ENCODE results near the gene COBL. TPM values are rescaled to one million over a fixed set of nuclear protein-coding genes. Genes with fewer than 3 reads are reported as not detected.

COBL gene
- total RNA-seq, 1 donor from 2014 or later, result 0.05 TPM

GRCh38 chr7:51289623-51290303 is 26.8 kb downstream of the COBL start:
- TF ChIP-seq CTCF (conservative IDR thresholded peaks at IDR 0.05), result no peak
- Mint-ChIP-seq H3K4me3 (no peak overlapping the region), H3K4me1 (peaks cover 20% of the 10 kb centered on the region), H3K9me3 (no peaks in the 10 kb centered on the region), H3K27me3 (ENCODE audit: low read depth) (no peaks in the 10 kb centered on the region), H3K27ac (ENCODE audit: unreplicated experiment) (peak overlapping the region; percentile 51), H3K36me3 (ENCODE audit: low read depth) (no peaks in the 10 kb centered on the region)
- no peak for DNase-seq (ENCODE audit: low read depth, low spot score)

GRCh38 chr7:51288896-51289622 is 27.6 kb downstream of the COBL start:
- TF ChIP-seq CTCF (conservative IDR thresholded peaks at IDR 0.05), result no peak
- no peak overlapping the region for H3K4me3 Mint-ChIP-seq
- no peaks in the 10 kb centered on the region for H3K27me3 Mint-ChIP-seq (ENCODE audit: low read depth)
- H3K27ac Mint-ChIP-seq (ENCODE audit: unreplicated experiment), result peak overlapping the region; percentile 51
- no peak for DNase-seq (ENCODE audit: low read depth, low spot score)
- H3K9me3 Mint-ChIP-seq, result no peaks in the 10 kb centered on the region
- peaks cover 20% of the 10 kb centered on the region for H3K4me1 Mint-ChIP-seq
- H3K36me3 Mint-ChIP-seq (ENCODE audit: low read depth), result no peaks in the 10 kb centered on the region

- H3K9me3 Mint-ChIP-seq, result no peaks in the 10 kb centered on the region
- H3K27me3 Mint-ChIP-seq (ENCODE audit: low read depth), result no peaks in the 10 kb centered on the region
- H3K36me3 Mint-ChIP-seq (ENCODE audit: low read depth), result no peaks in the 10 kb centered on the region
- no peak overlapping the region for H3K4me3 Mint-ChIP-seq
- no peak for TF ChIP-seq CTCF (conservative IDR thresholded peaks at IDR 0.05)
- no peak overlapping the region for H3K27ac Mint-ChIP-seq (ENCODE audit: unreplicated experiment)
- no peak for DNase-seq (ENCODE audit: low read depth, low spot score)
- peaks cover 20% of the 10 kb centered on the region for H3K4me1 Mint-ChIP-seq
Observed at GRCh38 chr7:51286401-51286800, 30.2 kb downstream of the COBL start.

GRCh38 chr7:51280156-51280555 is 36.5 kb downstream of the COBL start:
- no peaks in the 10 kb centered on the region for H3K9me3 Mint-ChIP-seq
- no peak for DNase-seq (ENCODE audit: low read depth, low spot score)
- H3K27ac Mint-ChIP-seq (ENCODE audit: unreplicated experiment), result no peak overlapping the region
- TF ChIP-seq CTCF (conservative IDR thresholded peaks at IDR 0.05), result no peak
- no peaks in the 10 kb centered on the region for H3K36me3 Mint-ChIP-seq (ENCODE audit: low read depth)
- H3K4me3 Mint-ChIP-seq, result no peak overlapping the region
- peaks cover 9% of the 10 kb centered on the region for H3K27me3 Mint-ChIP-seq (ENCODE audit: low read depth)
- peaks cover 9% of the 10 kb centered on the region for H3K4me1 Mint-ChIP-seq

- no peaks in the 10 kb centered on the region for H3K9me3 Mint-ChIP-seq
- no peaks in the 10 kb centered on the region for H3K36me3 Mint-ChIP-seq (ENCODE audit: low read depth)
- no peak for DNase-seq (ENCODE audit: low read depth, low spot score)
- H3K27ac Mint-ChIP-seq (ENCODE audit: unreplicated experiment), result no peak overlapping the region
- H3K27me3 Mint-ChIP-seq (ENCODE audit: low read depth), result peaks cover 9% of the 10 kb centered on the region
- no peak for TF ChIP-seq CTCF (conservative IDR thresholded peaks at IDR 0.05)
- H3K4me1 Mint-ChIP-seq, result peaks cover 13% of the 10 kb centered on the region
- H3K4me3 Mint-ChIP-seq, result no peak overlapping the region
Observed at GRCh38 chr7:51279391-51280023, 37.1 kb downstream of the COBL start.

Measured in neural crest cell (in vitro differentiated cells).